ENCODE results near the gene P2RX6.

DNA sequence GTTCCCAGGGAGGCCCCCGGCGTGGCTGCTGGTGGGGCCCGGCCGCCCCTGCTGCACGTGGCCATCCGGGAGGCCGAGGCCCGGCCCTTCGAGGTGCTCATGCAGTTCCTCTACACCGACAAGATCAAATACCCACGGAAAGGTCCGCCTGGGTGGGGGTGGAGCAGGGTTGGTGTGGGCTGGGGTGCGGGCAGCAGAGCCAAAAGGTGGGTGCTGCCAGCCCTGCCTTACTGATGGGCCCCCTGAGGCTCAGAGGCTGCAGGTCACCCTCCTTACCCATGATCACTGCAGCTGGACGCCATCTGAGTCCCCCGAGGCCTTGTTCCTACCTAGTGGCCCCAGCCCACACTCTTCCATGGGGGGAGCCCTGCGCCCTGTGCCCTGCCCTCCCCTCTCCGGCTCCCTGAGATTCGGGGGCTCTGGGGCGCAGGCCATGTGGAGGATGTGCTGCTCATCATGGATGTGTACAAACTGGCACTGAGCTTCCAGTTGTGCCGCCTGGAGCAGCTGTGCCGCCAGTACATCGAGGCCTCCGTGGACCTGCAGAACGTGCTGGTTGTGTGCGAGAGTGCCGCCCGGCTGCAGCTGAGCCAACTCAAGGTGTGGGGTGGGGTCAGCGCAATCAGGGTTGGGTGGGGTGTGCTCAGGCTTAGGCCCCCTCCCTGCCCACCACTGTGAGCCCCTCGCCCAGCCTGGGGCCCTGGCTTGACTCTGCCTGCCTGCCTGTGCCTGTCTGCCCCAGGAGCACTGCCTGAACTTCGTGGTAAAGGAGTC, 20.6 kb upstream of the P2RX6 start:
- TF ChIP-seq, protein P1, sequence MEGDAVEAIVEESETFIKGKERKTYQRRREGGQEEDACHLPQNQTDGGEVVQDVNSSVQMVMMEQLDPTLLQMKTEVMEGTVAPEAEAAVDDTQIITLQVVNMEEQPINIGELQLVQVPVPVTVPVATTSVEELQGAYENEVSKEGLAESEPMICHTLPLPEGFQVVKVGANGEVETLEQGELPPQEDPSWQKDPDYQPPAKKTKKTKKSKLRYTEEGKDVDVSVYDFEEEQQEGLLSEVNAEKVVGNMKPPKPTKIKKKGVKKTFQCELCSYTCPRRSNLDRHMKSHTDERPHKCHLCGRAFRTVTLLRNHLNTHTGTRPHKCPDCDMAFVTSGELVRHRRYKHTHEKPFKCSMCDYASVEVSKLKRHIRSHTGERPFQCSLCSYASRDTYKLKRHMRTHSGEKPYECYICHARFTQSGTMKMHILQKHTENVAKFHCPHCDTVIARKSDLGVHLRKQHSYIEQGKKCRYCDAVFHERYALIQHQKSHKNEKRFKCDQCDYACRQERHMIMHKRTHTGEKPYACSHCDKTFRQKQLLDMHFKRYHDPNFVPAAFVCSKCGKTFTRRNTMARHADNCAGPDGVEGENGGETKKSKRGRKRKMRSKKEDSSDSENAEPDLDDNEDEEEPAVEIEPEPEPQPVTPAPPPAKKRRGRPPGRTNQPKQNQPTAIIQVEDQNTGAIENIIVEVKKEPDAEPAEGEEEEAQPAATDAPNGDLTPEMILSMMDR (IDR thresholded peaks at IDR 0.05): no peak
- TF ChIP-seq SIN3A (IDR thresholded peaks at IDR 0.05; ENCODE audit: borderline replicate concordance, insufficient read depth, low read depth, low read length) (no peak), TCF7L2 (IDR thresholded peaks at IDR 0.05; ENCODE audit: low read depth, low read length) (no peak)
- TF ChIP-seq, protein P2, sequence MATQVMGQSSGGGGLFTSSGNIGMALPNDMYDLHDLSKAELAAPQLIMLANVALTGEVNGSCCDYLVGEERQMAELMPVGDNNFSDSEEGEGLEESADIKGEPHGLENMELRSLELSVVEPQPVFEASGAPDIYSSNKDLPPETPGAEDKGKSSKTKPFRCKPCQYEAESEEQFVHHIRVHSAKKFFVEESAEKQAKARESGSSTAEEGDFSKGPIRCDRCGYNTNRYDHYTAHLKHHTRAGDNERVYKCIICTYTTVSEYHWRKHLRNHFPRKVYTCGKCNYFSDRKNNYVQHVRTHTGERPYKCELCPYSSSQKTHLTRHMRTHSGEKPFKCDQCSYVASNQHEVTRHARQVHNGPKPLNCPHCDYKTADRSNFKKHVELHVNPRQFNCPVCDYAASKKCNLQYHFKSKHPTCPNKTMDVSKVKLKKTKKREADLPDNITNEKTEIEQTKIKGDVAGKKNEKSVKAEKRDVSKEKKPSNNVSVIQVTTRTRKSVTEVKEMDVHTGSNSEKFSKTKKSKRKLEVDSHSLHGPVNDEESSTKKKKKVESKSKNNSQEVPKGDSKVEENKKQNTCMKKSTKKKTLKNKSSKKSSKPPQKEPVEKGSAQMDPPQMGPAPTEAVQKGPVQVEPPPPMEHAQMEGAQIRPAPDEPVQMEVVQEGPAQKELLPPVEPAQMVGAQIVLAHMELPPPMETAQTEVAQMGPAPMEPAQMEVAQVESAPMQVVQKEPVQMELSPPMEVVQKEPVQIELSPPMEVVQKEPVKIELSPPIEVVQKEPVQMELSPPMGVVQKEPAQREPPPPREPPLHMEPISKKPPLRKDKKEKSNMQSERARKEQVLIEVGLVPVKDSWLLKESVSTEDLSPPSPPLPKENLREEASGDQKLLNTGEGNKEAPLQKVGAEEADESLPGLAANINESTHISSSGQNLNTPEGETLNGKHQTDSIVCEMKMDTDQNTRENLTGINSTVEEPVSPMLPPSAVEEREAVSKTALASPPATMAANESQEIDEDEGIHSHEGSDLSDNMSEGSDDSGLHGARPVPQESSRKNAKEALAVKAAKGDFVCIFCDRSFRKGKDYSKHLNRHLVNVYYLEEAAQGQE (IDR thresholded peaks at IDR 0.05; ENCODE audit: insufficient read depth in 1 of 2, low read depth in 2 of 2, low read length in 1 of 2): no peak

Data from Panc1 (cell line).